ENCODE results near the gene FAM83F.

The FAM83F gene

GRCh38 chr22:40056154-40056553 lies 61.4 kb downstream of the FAM83F start:
- no peak for DNase-seq (ENCODE audit: low read depth, low spot score)

GRCh38 chr22:40056559-40056958 lies 61.8 kb downstream of the FAM83F start:
- DNase-seq (ENCODE audit: low read depth, low spot score) = no peak

- no peak for DNase-seq (ENCODE audit: low read depth, low spot score)
These were observed 62.9 kb downstream of the FAM83F start for GRCh38 chr22:40057652-40058051.

- no peak for DNase-seq (ENCODE audit: low read depth, low spot score)
These were observed 63.5 kb downstream of the FAM83F start for GRCh38 chr22:40058265-40058664.

- no peak for DNase-seq (ENCODE audit: low read depth, low spot score)
These were observed 71.2 kb downstream of the FAM83F start for GRCh38 chr22:40065981-40066380.

GRCh38 chr22:40067639-40068038 lies 72.9 kb downstream of the FAM83F start:
- no peak for DNase-seq (ENCODE audit: low read depth, low spot score)

GRCh38 chr22:40070701-40071100 lies 75.9 kb downstream of the FAM83F start:
- peak; percentile 54 for DNase-seq (ENCODE audit: low read depth, low spot score)

- DNase-seq (ENCODE audit: low read depth, low spot score) = no peak
These were observed 77.0 kb downstream of the FAM83F start for GRCh38 chr22:40071720-40072119.

GRCh38 chr22:40076702-40077645 lies 82.2 kb downstream of the FAM83F start:
- DNase-seq (ENCODE audit: low read depth, low spot score) = no peak

GRCh38 chr22:40077646-40078016 lies 82.9 kb downstream of the FAM83F start:
- no peak for DNase-seq (ENCODE audit: low read depth, low spot score)

- no peak for DNase-seq (ENCODE audit: low read depth, low spot score)
These were observed 86.9 kb downstream of the FAM83F start for GRCh38 chr22:40081662-40082061.

- DNase-seq (ENCODE audit: low read depth, low spot score) = no peak
These were observed 87.4 kb downstream of the FAM83F start for GRCh38 chr22:40082184-40082583.

GRCh38 chr22:40083794-40084193 lies 89.0 kb downstream of the FAM83F start:
- DNase-seq (ENCODE audit: low read depth, low spot score) = no peak

GRCh38 chr22:40084246-40084645 lies 89.5 kb downstream of the FAM83F start:
- no peak for DNase-seq (ENCODE audit: low read depth, low spot score)

- no peak for DNase-seq (ENCODE audit: low read depth, low spot score)
These were observed 94.1 kb downstream of the FAM83F start for GRCh38 chr22:40088818-40089217.

Measured in astrocyte of the hippocampus (primary cell).